Measurements from ENCODE around the gene MED28.
"Not testable (repeated sequence)": the region's sequence is repeated elsewhere in the genome, so short reads cannot be mapped to it uniquely, and the experiment has no call there.

The MED28 gene

DNA sequence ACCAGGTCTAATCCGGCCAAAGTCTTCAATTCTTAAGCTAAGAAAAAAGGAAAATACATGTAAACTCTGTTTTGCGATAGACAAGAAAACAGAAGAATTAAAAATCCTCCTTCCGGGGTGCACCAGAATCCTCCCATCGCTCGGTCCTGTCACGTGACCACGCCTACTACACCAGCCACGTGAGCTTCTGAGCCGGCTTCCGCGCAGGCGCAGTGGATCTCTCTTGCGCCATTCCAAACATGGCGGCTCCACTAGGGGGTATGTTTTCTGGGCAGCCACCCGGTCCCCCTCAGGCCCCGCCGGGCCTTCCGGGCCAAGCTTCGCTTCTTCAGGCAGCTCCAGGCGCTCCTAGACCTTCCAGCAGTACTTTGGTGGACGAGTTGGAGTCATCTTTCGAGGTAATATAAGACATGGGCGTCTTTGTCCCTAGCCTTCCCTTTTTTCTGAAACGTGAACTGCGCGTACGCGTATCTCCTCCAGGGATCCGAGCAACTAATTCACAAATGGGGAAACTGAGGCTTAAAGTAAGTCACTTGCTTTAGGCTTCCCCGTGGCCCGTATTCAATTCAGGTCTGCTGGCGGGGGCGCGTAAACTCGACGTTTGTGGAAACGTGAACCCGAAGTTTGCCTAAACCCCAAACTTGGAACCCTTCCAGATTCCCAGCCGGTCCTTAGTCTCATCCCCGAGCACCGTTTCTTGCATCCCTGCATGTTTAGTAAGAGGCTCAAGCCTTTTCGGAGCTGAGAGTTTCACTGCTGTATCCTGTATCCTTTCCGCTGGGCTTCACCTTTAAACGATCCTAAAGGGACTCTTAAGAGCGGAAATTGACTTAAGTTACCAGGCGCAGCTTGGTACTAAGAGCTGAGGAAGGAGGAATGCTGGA is at the start of gene MED28:
Gene MED28 (plus strand): TSS at position 226 of the 884 bp plus-strand sequence. CDS start 14 bp downstream, at position 240.
- peak; percentile 96 for DNase-seq

- no peak for DNase-seq
Measured at GRCh38 chr4:17565846-17566245, 48.6 kb upstream of the MED28 start.

GRCh38 chr4:17567271-17567670 is 47.2 kb upstream of the MED28 start:
- DNase-seq = no peak

DNA sequence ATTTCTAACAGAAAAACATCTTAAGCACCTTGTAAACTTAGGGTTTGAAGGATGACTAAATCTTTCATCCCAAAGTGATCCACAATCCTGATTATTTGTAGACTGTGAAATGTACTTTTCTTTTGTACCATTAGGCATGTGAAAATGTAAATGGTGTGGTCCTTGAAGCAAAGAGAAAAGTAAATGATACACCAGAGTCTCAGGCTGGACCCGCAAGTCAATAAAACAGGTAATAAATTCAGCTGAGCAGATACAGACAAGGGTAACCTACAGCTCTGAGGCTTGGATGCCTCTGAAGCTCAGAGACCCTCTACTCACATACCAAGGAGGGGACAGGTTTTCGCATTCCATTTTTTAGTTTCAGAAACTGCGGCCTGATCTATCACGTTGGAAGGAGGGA is 40.2 kb upstream of the MED28 start:
- DNase-seq = no peak

DNA sequence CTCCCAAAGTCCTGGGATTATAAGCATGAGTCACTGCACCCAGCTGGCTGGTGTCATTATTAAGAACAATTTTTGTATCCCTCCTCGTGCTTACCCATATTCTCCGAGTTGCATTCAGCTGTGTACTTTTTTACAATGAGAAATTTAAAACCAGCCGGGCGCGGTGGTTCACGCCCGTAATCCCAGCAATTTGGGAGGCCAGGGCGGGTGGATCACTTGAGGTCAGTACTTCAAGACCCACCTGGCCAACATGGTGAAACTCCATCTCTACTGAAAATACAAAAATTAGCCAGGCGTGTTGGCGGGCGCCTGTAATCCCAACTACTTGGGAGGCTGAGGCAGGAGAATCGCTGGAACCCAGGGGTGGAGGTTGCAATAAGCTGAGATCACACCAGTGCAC is 39.3 kb upstream of the MED28 start:
- not testable (repeated sequence) for DNase-seq

DNA sequence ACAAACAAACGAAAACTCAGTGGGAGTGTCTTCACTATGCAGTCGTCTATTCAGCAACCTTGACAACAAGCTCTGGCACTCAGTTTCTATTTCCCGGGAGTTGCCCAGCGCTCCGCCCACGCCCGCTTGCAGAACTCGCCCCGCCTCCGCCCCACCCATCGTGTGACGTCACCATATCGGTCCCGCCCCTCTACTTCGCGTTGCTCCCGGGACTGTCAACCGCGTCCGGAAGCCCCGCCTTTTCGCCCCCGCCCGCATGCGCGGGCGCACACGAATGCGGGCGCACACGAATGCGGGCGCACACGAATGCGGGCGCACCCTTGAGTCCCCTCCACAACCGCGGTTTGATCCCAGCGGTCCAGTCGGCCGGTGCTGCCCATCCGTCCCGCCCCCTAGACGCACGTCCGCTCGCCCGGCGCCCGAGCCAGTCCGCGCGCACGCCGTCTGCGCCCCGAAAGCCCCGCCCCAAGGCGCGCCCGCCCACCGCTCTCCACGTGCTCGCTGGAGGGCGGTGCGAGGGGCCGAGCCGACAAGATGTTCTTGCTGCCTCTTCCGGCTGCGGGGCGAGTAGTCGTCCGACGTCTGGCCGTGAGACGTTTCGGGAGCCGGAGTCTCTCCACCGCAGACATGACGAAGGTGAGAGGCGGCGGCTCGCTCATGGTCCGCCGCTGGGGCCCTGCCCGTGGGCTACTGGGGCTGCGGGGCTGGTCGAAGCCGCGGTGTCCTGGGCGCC is 37.3 kb upstream of the MED28 start, which contains the start of gene LAP3:
Gene LAP3 (plus strand): TSS at position 267 of the 733 bp plus-strand sequence. CDS start 268 bp downstream, at position 535.
- DNase-seq = peak; percentile 98

DNA sequence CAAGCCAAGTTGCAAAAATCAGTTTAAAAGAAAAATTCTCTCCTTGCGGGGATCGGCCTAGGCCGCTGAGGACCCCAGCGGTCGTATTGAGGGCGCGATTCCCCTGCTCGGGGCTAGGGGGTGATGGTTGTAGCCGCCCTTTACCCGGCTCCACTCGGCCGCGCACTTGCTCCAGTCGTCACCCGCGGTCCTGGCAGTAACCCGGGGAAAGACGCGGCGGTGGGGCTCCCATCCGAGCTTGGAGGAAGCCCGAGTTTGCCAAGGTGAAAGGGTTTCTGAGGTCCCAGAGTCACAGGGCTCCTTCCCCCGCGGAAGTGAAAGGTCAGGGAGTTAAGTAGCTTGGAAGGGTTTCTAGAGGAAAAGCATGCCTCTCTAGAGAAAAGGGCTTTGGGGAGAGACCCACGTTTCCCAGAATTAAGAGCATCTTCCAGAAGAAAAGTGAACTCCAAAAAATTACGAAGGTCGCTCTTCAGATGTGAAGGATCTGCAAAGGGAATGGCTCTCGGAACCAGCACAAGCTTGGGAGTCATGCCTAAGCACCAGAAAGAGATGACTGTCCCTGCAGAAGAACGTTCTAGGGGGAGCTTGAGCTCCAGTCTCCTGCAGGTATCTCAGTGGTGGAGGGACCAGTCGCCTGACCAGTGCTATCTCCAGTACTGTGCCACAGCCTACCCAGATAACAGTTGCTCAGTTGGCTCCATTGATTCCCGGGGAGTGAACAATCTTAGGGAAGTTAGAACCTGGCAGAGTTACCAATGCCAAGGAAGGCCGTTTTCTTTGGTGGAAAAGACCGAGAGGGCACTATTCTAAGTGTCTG is 36.6 kb upstream of the MED28 start:
- DNase-seq = no peak

DNA sequence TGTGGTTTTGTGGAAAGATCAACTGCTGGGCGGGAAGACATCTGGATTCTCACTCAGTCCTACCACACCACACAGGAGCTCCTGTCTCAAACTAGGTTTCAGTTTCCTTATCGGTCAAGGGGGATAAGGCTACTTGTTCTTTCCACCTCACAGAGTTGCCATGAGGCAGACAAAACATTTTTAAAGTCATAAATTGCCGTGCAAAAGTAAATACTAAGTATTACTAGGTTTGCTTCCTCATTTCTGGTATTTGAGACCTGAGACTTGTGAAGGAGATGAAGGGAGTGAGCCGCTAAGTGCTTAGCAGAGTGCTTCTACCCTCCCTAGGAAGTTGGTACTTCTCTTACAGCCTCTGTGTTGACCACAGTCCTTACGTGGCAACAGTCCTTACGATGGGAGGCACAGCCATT is 36.0 kb upstream of the MED28 start:
- no peak for DNase-seq

DNA sequence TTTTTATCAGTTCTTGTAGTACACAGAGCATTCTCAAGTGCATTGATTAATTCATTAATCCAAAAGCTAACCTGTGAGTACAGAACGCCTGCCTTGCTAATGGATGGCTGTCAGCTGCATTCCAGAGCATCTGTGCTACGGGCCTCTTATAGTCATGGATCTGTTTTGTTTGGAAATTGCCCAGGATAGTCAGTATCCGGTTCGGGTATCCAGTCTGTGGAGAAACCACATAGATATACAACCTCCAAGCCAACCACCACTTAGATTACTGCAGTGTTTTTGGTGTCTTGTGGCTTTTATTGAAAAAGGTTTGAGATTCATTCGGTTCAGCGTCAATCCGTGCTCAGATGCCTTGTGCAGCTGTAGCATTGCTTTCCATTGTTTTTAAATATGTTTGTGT is 33.5 kb upstream of the MED28 start:
- DNase-seq = no peak

GRCh38 chr4:17583276-17583675 is 31.2 kb upstream of the MED28 start:
- DNase-seq = no peak

- no peak for DNase-seq
Measured at GRCh38 chr4:17583941-17584340, 30.5 kb upstream of the MED28 start.

DNA sequence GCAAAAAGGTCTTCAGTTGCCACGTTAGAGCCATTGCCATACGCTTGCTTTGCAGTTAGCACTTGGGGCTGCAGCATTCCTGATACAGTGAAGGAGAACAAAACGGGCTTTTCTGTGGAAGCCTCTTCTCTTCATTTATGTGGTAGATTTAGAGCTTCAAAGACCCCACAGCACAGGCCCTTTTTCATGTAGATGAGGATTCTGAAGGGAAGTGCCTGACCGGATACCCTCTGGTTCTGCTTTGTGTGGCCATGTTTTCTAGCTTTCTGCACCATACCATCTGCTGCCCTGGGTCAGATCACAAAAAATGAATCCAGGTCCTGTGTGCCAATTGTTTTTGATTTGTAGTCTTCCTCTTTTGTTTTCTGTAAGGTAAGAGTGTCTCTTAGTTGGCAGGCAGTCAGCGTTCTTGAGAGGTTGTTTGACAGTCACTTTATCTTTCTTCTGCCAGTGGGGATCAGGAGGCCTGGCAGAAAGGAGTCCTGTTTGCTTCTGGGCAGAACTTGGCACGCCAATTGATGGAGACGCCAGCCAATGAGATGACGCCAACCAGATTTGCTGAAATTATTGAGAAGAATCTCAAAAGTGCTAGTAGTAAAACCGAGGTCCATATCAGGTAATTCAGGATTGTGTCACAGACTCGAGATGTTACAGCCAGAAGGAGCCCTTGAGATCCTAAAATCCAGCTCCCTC is 29.8 kb upstream of the MED28 start:
- DNase-seq = no peak

- no peak for DNase-seq
Measured at GRCh38 chr4:17587094-17587822, 27.2 kb upstream of the MED28 start.

DNA sequence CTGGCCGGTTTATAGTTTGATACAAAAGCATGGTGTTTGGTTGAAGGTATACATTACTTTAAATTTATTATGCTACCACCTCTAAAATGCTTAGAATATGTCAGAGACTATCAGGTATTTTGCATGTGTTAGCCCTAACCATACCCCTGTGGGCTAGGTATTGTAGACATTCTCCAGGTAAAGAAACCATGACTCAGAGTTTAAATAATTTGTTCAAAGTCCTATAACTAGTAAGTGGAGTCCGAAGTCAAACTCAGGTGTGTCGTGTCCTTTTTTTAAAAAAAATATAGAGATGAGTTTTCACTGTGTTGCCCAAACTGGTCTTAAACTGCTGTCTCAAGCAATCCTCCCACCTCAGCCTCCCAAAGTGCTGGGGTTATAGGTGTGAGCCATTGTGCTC is 25.1 kb upstream of the MED28 start:
- no peak for DNase-seq

DNA sequence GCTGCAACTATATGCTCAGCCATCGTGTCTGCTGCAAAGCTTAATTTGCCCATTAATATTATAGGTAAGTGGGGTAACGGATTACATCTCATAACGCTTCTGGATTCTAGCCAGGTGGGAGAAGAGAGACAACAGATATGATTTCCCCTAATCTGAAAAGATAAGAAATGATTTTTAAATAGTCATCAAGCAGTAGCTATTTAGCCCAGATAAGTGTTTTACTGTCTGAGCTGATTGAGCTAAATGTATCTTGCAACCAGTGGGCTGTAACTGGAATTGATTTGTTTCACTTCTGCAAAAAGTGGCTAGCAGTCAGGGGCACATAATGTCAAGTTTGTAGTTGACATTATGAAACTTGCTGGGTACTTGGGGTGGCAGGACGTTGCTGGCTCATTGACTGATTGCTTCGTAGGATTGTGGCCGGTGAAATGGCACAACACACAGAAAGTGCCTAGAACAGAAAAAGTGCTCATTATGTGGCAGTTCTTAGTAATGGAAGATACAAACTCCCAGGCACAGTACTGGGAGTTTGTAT is 18.9 kb upstream of the MED28 start:
- DNase-seq = no peak

GRCh38 chr4:17597517-17597916 is 16.9 kb upstream of the MED28 start:
- no peak for DNase-seq

DNA sequence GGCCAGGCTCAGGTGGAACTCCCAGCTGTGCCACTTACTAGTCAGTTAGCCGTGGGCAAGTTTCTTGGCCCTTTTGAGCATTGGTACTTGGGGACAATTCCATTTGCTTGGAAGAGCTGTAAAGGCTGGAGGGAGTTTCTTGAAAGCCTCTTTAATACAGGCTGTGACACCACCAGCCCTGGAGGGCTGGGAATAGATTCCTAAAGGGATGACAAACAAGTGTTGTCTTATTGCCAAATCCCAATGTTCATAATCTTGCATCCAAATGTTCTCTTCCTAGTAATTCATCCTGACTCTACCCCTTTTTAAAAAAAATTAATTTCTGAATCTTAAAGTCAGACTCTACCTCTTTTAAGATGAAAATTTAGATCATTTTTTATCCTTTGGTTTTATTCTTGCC is 14.6 kb upstream of the MED28 start:
- no peak for DNase-seq

DNA sequence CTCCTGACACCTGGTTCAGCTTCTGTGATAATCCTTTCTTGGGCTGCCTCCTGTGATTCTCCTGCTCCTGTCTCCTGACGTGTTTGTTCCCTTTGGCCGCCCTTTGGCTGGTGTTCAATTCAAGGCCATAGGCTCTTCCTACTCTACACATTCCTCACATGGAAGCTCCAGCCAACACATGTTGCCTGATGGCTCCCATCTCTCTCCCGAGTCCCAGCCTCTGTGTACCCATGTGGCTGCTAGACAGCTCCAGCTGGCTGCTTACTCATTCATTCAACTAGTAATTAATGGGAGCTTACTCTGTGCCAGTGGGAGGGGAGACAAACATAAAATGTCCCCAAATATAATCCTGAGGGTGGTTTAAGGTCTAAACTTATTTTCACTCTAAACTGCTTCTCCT is 9.2 kb upstream of the MED28 start:
- DNase-seq = no peak

DNA sequence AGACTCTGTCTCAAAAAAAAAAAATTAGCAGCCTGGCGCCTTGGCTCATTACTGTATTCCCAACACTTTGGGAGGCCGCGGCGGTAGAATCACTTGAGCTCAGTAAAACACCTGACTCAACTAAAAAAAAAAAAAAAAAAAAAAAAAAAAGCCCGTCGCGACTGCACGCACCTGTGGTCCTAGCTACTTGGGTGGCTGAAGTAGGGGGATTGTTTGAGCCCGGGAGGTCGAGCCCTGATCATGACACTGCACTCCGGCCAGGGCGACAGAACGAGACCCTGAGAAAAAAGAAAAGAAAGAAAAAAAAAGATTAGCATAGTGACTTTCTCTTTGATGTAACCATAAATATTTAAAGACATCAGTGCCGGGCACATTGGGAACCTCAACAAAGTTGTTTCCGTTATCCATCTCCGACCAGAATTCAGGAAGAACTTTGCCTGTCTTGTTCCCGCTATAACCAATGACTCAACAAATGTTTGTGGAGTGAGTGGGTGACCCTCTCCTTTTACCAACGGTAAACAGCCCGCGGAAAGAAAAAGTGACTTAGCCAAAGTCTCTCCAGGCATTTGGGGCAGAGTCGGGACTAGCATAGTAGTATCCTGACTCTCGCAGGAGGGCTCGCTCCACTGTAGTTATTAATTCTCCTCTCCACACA is 553 bp upstream of the MED28 start:
- no peak for DNase-seq

- DNase-seq = no peak
Measured at GRCh38 chr4:17616283-17616682, 1.8 kb downstream of the MED28 start.

- no peak for DNase-seq
Measured at GRCh38 chr4:17618926-17619325, 4.5 kb downstream of the MED28 start.
